ENCODE results near the gene SFTPD. TPM values are rescaled to one million over a fixed set of nuclear protein-coding genes. Genes with fewer than 3 reads are reported as not detected.
"Not testable (repeated sequence)": the region's sequence is repeated elsewhere in the genome, so short reads cannot be mapped to it uniquely, and the experiment has no call there.

Gene SFTPD
- total and polyA plus RNA-seq, 4 donors: 0.17 to 0.60 (median 0.47) TPM; not detected in 1

GRCh38 chr10:79898597-79899325 is 50.1 kb downstream of the SFTPD start:
- no peaks in the 10 kb centered on the region for H3K27me3 ChIP-seq (ENCODE audit: control insufficient read depth in 4 of 4, insufficient read depth in 4 of 4, low read length in 3 of 4)
- TF ChIP-seq EGR1 (IDR thresholded peaks at IDR 0.05; ENCODE audit: low read depth in 2 of 2) (no peak), ZBTB33 (IDR thresholded peaks at IDR 0.05) (no peak)
- H3K4me3 ChIP-seq (ENCODE audit: low read depth in 1 of 3, low read length in 3 of 3): no peak overlapping the region
- H3K36me3 ChIP-seq (ENCODE audit: control insufficient read depth in 4 of 4, insufficient read depth in 3 of 4, low read depth in 1 of 4, low read length in 3 of 4): no peaks in the 10 kb centered on the region
- 94% methylated on average over 3 of the region's 3 CpGs for WGBS
- H3K9ac ChIP-seq (ENCODE audit: low read depth in 1 of 2, low read length in 2 of 2): no peak overlapping the region
- H3K27ac ChIP-seq (ENCODE audit: low read depth in 1 of 2, low read length in 2 of 2): no peak overlapping the region
- no peak for DNase-seq (ENCODE audit: low spot score)
- no peaks in the 10 kb centered on the region for H3K9me3 ChIP-seq (ENCODE audit: control insufficient read depth in 4 of 4, low read length in 3 of 4)
- no peaks in the 10 kb centered on the region for H3K4me1 ChIP-seq (ENCODE audit: control insufficient read depth in 4 of 4, insufficient read depth in 4 of 4, low read length in 3 of 4)

GRCh38 chr10:79892896-79893295 is 56.0 kb downstream of the SFTPD start:
- not testable (repeated sequence) for H3K4me1 ChIP-seq (ENCODE audit: control insufficient read depth in 4 of 4, insufficient read depth in 4 of 4, low read length in 3 of 4); H3K9me3 ChIP-seq (ENCODE audit: control insufficient read depth in 4 of 4, low read length in 3 of 4); H3K9ac ChIP-seq (ENCODE audit: low read depth in 1 of 2, low read length in 2 of 2); H3K36me3 ChIP-seq (ENCODE audit: control insufficient read depth in 4 of 4, insufficient read depth in 3 of 4, low read depth in 1 of 4, low read length in 3 of 4); H3K4me3 ChIP-seq (ENCODE audit: low read depth in 1 of 3, low read length in 3 of 3); DNase-seq (ENCODE audit: low spot score); H3K27me3 ChIP-seq (ENCODE audit: control insufficient read depth in 4 of 4, insufficient read depth in 4 of 4, low read length in 3 of 4); H3K27ac ChIP-seq (ENCODE audit: low read depth in 1 of 2, low read length in 2 of 2)
- 92% methylated on average over 17 of the region's 17 CpGs for WGBS

GRCh38 chr10:79890469-79890868 is 58.4 kb downstream of the SFTPD start:
- no peak overlapping the region for H3K27ac ChIP-seq (ENCODE audit: low read depth in 1 of 2, low read length in 2 of 2)
- no peak for DNase-seq (ENCODE audit: low spot score)
- H3K4me3 ChIP-seq (ENCODE audit: low read depth in 1 of 3, low read length in 3 of 3): no peak overlapping the region
- no peak overlapping the region for H3K9ac ChIP-seq (ENCODE audit: low read depth in 1 of 2, low read length in 2 of 2)
- TF ChIP-seq JUND (IDR thresholded peaks at IDR 0.05): no peak
- WGBS: 41% methylated on average over 1 of the region's 1 CpG
- no peaks in the 10 kb centered on the region for H3K4me1 ChIP-seq (ENCODE audit: control insufficient read depth in 4 of 4, insufficient read depth in 4 of 4, low read length in 3 of 4)
- H3K9me3 ChIP-seq (ENCODE audit: control insufficient read depth in 4 of 4, low read length in 3 of 4): no peaks in the 10 kb centered on the region
- no peaks in the 10 kb centered on the region for H3K27me3 ChIP-seq (ENCODE audit: control insufficient read depth in 4 of 4, insufficient read depth in 4 of 4, low read length in 3 of 4)
- no peaks in the 10 kb centered on the region for H3K36me3 ChIP-seq (ENCODE audit: control insufficient read depth in 4 of 4, insufficient read depth in 3 of 4, low read depth in 1 of 4, low read length in 3 of 4)

GRCh38 chr10:79888984-79889383 is 59.9 kb downstream of the SFTPD start:
- not testable (repeated sequence) for H3K4me1 ChIP-seq (ENCODE audit: control insufficient read depth in 4 of 4, insufficient read depth in 4 of 4, low read length in 3 of 4); H3K36me3 ChIP-seq (ENCODE audit: control insufficient read depth in 4 of 4, insufficient read depth in 3 of 4, low read depth in 1 of 4, low read length in 3 of 4); H3K9me3 ChIP-seq (ENCODE audit: control insufficient read depth in 4 of 4, low read length in 3 of 4); H3K27me3 ChIP-seq (ENCODE audit: control insufficient read depth in 4 of 4, insufficient read depth in 4 of 4, low read length in 3 of 4); H3K27ac ChIP-seq (ENCODE audit: low read depth in 1 of 2, low read length in 2 of 2); DNase-seq (ENCODE audit: low spot score); H3K4me3 ChIP-seq (ENCODE audit: low read depth in 1 of 3, low read length in 3 of 3); H3K9ac ChIP-seq (ENCODE audit: low read depth in 1 of 2, low read length in 2 of 2)
- WGBS: 68% methylated on average over 2 of the region's 2 CpGs

Other genes with a start within 250 kb of the SFTPD start
- gene NUTM2B, start 245.9 kb downstream of the SFTPD start, total RNA-seq: under 1 TPM; 0.25 to 0.37 TPM
- gene NUTM2B, start 245.9 kb downstream of the SFTPD start, polyA plus RNA-seq: under 1 TPM in 1 of 2 donors, not detected in 1; 0.43 TPM
- under 1 TPM in 1 of 2 donors, not detected in 1; 0.08 TPM for gene NUTM2E, start 122.4 kb downstream of the SFTPD start, total RNA-seq
- gene NUTM2E, start 122.4 kb downstream of the SFTPD start, polyA plus RNA-seq: under 1 TPM in 1 of 2 donors, not detected in 1; 0.02 TPM
- 10 to 100 TPM in 1 of 2 donors, 1 to 10 TPM in 1; 10.0 to 14.5 TPM for gene TMEM254, start 129.6 kb upstream of the SFTPD start, total RNA-seq
- gene TMEM254, start 129.6 kb upstream of the SFTPD start, polyA plus RNA-seq: 10 to 100 TPM; 26.9 to 33.2 TPM
- gene PLAC9, start 183.6 kb upstream of the SFTPD start, total RNA-seq: under 1 TPM; 0.67 to 0.79 TPM
- gene PLAC9, start 183.6 kb upstream of the SFTPD start, polyA plus RNA-seq: 1 to 10 TPM; 3.4 to 5.6 TPM